HG02943 (cell line): Measurements from ENCODE around the gene SNCA.

ENCODE experiments used
- ATAC-seq: cut with Tn5 transposase; IDR thresholded peaks from one replicate; pipeline ENCODE4 v1.9.1; 2021; ENCODE audit warnings: mild to moderate bottlenecking, low read depth, moderate library complexity; ENCODE audit not compliant: unreplicated experiment

The SNCA gene

DNA sequence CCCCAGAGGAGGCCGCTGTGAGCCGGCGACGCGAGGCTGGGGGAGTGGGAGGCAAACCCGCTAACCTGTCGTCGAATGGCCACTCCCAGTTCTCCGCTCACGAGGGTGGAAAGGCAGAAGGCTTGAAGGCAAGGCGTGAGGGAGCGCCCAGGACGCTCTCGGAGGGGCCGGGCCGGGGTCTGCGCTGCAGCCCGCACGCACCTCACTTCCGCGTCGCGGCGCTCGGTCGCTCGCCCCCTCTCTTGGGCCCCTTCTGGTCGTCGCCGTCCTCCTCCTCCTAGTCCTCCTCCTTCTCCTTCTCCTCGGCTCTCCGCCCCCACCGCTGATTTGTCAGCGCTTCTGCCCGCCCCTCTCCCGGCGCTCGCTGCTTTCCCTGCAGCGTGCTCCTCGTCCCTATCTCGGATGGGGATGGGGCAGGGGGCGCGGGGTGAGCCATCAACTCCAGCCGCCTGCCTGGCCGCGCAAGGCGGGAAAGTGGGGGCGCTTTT is at the start of gene SNCA:
SNCA (minus strand) TSS at position 265 of the 488 bp plus-strand sequence. CDS start 1,494 bp downstream, outside the sequence.
- ATAC-seq: no peak

DNA sequence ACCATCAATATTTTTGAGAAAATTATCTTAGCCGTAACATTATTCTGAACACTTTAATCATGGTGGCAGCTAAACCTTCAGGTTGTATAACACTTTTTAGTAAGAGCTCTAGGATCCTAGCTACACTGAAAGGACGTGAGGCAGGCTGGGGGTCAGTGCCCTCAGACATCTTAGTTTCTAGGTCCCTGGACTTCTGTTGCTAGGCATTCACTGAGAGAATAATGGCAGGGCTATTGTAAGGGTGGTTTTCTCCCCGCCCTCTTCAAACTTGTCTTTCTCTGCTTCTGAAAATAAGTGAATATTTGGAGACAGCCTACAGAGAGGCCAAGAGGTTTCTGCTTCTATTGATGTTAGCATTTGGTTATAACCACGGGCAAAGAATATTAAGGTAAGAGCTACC is 42.3 kb upstream of the SNCA start:
- no peak for ATAC-seq

DNA sequence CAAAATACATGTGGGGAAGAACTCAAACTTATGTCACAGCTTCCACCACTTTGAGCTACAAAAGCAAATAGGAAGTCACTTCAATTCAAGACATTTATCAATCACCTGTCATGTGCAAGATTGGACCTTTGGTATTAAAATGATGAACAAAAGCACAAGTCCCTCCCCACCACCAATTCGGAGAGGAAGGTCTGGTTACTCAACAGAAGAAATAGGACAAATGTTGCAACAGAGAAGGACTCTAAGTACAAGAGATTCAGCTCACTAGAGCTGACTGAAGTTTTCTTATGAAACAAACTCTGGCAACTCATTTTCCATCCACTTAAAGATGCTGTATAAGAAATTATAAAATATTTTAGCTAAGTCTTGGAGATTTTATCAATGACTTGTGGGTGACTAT is 41.6 kb upstream of the SNCA start:
- no peak for ATAC-seq

DNA sequence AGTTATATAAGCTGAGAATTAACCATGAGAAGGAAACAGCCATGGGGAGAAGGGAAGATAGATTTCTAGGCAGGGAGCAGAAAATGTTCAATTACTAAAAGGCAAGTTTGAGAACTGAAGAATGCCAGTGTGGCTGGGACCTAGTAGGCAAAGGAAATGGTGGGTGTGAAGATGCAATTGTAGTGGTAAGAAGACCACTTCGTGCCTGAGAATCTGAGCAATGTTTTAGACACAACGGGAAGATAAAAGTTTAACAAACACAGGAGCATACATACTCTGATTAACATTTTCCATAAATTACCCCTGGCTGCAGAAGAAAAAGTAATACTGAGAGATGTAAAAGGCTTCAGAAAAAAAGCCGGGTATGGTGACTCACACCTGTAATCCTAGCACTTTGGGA is 39.6 kb upstream of the SNCA start:
- ATAC-seq: no peak

DNA sequence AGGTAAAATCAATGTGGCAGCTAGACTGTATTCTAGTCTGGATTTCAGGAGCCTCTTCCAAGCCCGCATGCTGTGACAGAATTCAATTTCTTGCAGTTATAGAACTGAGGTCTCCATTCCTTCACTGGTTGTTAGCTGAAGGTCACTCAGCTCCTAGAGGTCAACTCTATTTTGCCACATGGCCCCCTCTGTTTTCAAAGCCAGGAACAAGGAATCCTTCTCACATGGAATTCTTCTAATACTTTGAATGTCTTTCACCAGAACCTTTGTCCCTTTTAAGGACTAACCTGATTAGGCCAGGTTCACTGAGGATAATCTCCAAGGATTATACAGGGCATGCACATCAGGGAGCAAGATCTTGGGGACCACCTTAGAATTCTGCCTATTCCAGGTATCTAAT is 34.2 kb upstream of the SNCA start:
- ATAC-seq: no peak

DNA sequence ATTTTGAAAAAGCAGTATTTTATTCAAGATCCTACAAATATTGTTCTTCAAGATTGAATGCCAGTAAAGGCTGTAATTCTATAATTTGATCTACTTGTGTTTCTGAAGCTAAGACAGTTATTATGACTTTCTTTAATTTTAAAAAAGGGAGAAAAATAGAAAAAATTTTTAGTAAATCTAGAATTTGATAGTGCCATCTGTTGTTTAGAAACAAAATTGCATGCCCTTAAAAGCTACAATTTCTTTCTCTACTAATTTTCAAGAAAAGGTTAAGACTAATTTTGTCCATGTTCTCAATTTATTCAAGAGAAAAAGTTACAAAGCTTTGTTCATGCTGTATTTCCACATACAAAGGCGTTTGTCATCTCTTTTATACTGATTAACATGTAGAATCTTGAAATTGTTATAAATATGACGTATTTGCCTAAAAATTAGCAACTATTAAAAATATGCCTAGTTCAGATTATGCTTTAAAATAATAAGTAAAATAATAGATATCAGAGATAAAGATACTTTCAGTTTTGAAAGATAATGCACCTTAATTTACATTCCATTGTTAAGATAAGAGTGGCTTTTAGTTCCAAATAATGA is 32.1 kb upstream of the SNCA start:
- ATAC-seq: no peak

DNA sequence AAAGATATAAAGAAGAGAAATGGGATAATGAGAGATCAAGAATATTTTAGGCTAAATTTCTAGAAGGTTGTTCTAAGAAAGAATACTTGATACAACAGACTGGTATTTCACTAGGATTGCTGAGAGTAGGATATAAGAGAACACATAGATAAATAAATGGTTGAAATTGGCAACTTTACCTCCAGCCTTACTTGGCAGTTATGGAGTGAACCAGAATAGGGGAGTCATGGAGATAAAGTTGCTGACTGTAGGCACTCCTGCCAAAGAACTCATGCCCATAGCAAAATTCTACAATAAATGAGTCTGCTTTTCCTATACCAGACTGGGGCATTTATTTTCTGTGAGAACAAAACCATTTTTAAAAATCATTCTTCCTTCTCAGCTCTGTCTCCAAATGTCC is 31.3 kb upstream of the SNCA start:
- no peak for ATAC-seq

DNA sequence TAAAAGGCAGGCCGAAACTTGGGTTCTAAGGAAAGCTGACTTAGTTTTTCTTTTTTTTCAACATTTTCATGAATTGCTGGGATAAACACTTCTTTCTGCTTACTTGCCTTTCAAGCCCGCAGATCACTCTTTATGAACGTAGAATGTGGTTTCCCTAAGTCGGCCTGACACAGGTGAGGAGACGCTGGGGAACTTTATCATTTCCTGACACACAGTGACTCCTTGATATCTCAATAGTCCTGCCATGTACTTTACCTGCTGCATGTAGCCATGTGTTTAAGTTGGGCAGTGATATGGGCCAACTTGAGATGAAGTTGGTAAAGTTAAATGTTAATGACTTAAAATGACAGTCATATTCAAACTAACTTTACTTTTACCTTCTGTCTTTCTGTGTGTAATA is 26.6 kb upstream of the SNCA start:
- ATAC-seq: no peak

DNA sequence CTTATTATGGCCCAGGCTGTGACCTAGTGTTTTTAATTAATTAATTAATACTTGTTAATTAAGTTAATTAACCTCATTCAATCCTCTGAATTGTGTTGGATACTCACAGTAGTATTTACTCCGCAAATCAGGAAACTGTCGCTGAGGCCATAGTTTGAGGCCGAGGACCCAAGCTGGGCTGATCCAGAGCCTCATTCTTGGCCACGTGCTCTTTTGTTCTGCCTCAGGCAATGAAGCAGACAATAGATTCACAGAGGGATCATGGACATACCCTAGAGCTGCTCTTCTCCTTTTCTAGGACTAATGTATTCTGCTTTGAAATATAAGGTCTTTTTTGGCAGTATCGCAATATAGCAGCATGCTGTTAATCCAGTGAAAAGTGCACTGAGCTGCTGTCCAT is 24.0 kb upstream of the SNCA start:
- ATAC-seq: no peak

GRCh38 chr4:89855236-89855635 is 18.3 kb upstream of the SNCA start:
- ATAC-seq: no peak

- ATAC-seq: no peak
These were observed 10.8 kb upstream of the SNCA start for GRCh38 chr4:89847571-89848325.

DNA sequence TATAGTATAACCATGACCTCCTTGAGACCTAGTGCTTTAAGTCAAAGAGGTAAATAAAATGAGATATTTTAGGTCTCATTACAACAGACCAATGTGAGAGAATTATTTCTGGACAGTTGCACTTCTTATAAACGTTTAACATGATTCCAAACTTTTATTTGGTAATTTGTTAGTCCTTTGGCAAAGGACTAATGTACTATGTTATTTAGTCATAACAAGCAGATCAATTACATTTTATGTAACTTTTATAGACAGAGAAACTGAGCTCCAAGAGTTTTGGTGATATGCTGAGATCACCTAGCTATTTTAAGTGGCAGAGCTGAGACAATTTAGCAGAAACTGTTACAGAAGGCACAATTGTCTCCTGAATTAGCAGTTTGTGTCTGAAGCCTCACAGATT is 2.6 kb upstream of the SNCA start:
- no peak for ATAC-seq

GRCh38 chr4:89837993-89838390 is 1.0 kb upstream of the SNCA start:
- no peak for ATAC-seq

GRCh38 chr4:89837385-89837992 is 528 bp upstream of the SNCA start:
- ATAC-seq: no peak

DNA sequence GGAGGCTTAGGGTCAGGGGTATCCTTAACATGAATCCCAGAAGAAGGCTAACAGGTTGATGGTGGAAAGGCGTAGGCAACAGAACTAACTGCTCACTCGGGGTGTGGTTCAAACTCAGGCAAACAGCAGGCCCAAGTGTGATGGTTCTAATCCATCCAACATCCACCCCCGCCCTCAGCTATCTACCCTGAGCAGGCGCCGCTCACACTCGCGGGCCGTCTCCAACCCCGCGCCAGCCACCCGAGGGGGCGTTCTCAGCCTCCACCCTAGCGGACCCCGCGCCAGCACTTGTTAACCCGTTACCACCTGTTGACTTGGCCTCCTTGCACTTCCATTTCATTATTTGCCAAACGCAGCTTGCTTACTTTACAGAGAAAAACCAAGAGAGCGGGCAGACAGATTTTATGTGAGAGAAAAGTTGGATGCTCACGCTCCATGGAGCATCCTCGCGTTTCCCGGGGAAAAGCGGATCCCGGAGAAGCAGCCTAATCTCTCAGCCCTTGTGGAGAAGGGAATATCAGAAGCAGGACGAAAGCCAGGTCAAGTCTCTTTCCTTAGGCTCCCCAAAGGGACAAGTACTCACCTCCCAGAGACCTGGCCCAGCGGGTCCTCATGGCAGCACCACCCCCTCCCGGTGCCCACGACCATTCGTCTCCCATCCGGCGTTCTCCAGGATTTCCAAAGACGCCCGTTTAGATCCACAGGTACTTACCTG is 773 bp downstream of the SNCA start:
- ATAC-seq: no peak

- ATAC-seq: no peak
These were observed 1.5 kb downstream of the SNCA start for GRCh38 chr4:89835413-89835812.

GRCh38 chr4:89834486-89835209 is 2.3 kb downstream of the SNCA start:
- no peak for ATAC-seq

DNA sequence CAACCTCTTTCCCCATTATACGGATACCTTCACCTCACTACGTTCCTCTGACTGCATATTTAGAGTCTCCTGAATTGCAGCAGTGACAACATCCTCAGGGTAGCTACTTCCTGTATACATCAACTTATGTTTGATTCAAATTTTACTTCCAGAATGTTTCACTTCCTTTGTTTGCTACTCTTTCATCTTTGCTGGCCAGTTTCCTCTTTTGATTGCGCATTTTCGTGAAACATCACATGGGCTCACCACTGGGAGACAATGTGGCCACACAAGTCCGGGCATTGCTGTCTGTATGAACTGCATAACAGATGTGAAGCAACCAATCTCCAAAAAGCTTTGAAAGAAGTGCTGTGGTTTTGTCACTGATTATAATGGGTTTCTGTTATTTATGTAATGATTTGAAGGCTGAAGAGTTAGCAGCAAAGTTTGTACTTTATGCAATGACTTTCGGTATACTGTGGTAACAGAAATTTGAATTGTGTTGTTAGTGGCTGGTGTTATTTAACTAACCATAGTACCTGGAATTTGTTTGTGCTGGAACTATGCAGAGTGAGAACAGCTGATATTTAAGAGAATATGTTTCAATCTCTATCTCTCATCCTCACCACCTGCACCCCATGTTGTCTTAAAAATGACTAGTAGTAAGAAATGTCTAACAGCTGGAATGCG is 7.4 kb downstream of the SNCA start:
- ATAC-seq: peak; percentile 95

- ATAC-seq: no peak
These were observed 13.5 kb downstream of the SNCA start for GRCh38 chr4:89823416-89823815.

DNA sequence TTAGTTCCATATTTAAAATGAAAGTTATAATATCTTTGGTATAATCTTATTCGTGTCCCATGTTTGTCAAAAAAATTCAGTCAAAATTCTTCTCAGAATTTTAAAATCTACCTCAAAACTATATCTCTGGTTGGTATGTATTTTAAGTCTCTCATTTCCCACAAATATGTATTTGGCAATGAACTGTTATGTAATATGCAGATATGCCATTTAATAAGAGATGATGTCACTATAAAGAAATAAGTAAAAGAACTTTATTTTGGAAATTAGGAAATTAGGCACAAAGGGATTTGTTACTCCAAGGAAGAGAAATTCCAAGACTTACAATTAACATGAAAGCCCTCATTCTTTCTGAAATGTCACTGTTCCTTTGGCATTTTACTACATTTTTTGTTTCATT is 15.3 kb downstream of the SNCA start:
- ATAC-seq: no peak
